NCI-H510A treated with DMSO at 0.1 percent for 48 hours (cell line): ENCODE results near the gene ZYX.
A peak's percentile ranks its signal among the peaks of the same experiment; 100 is the strongest.

Experiments
- DNase-seq: peaks from one replicate; lab custom pipeline; 2025; lab: John Stamatoyannopoulos, UW

The ZYX gene

GRCh38 chr7:143362131-143363015, 18.8 kb upstream of the ZYX start, which contains the start of gene FAM131B:
Gene FAM131B (minus strand): TSS chr7:143362713. CDS start chr7:143362603, 110 bp downstream.
- no peak for DNase-seq

- DNase-seq, result no peak
Observed at GRCh38 chr7:143363016-143363937, 17.9 kb upstream of the ZYX start.

- no peak for DNase-seq
Observed at GRCh38 chr7:143367972-143368371, 13.2 kb upstream of the ZYX start.

GRCh38 chr7:143368387-143368786, 12.8 kb upstream of the ZYX start:
- DNase-seq, result no peak

GRCh38 chr7:143369678-143370651, 11.2 kb upstream of the ZYX start:
- no peak for DNase-seq

- DNase-seq, result no peak
Observed at GRCh38 chr7:143372070-143372469, 9.1 kb upstream of the ZYX start.

GRCh38 chr7:143373255-143373794, 7.8 kb upstream of the ZYX start:
- no peak for DNase-seq

- no peak for DNase-seq
Observed at GRCh38 chr7:143374561-143374960, 6.6 kb upstream of the ZYX start.

GRCh38 chr7:143375298-143376034, 5.7 kb upstream of the ZYX start:
- DNase-seq, result no peak

GRCh38 chr7:143376396-143376795, 4.7 kb upstream of the ZYX start:
- DNase-seq, result no peak

- peak; percentile 33 for DNase-seq
Observed at GRCh38 chr7:143379611-143380259, 1.4 kb upstream of the ZYX start.

- peak; percentile 33 for DNase-seq
Observed at GRCh38 chr7:143380260-143380645, 892 bp upstream of the ZYX start.

GRCh38 chr7:143381427-143382125, 431 bp downstream of the ZYX start:
- DNase-seq, result no peak

GRCh38 chr7:143382126-143382790, 1.1 kb downstream of the ZYX start:
- no peak for DNase-seq

- DNase-seq, result no peak
Observed at GRCh38 chr7:143382791-143383641, 1.9 kb downstream of the ZYX start.

GRCh38 chr7:143383642-143383957, 2.5 kb downstream of the ZYX start:
- DNase-seq, result no peak

- DNase-seq, result no peak
Observed at GRCh38 chr7:143384148-143384547, 3.0 kb downstream of the ZYX start.
